Common myeloid progenitor, CD34-positive (primary cell): ENCODE data around the gene HHATL.

Experiments used
- CTCF ChIA-PET: fragments of 350-600 bp; sonication (Branson Sonifier 250); formaldehyde crosslinking; loops from one replicate; lab custom pipeline; 2021; ENCODE audit warnings: antibody characterized with exemption; lab: Charles Lee
- POLR2A ChIA-PET: fragments of 350-600 bp; sonication (Branson Sonifier 250); formaldehyde crosslinking; loops from one replicate; lab custom pipeline; 2021; ENCODE audit warnings: antibody characterized with exemption; lab: Charles Lee
- DNase-seq, 3 donors: peaks; one replicate each; pipeline versions ENCODE4 v3.0.0 to v3.0.0-alpha.2; 2013
- H3K27ac ChIP-seq, 2 experiments: 1 replicate in 1 of 2; 2 replicates in 1 of 2; pipeline ENCODE4 v1.7.0; 2013; ENCODE audit warnings: inconsistent platforms in 2 of 2, low read length in 2 of 2, mild to moderate bottlenecking in 2 of 2, low read depth in 1 of 2, moderate library complexity in 1 of 2; ENCODE audit not compliant: severe bottlenecking in 2 of 2, insufficient read depth in 1 of 2, poor library complexity in 1 of 2
- H3K27me3 ChIP-seq, 5 experiments: replicated peaks in 2 of 5; 1 replicate in 3 of 5; 2 replicates in 2 of 5; pipeline versions ENCODE4 v1.6.1 to v1.7.0; 2013; ENCODE audit warnings: low read length in 4 of 5, mild to moderate bottlenecking in 2 of 5, moderate library complexity in 2 of 5, inconsistent platforms in 1 of 5; ENCODE audit not compliant: insufficient read depth in 5 of 5, control insufficient read depth in 4 of 5
- H3K36me3 ChIP-seq, 4 experiments: 1 replicate in 2 of 4; 2 replicates in 2 of 4; pipeline versions ENCODE4 v1.6.1 to v1.7.0; 2013; ENCODE audit warnings: low read length in 3 of 4, control low read depth in 1 of 4, mild to moderate bottlenecking in 1 of 4; ENCODE audit not compliant: control insufficient read depth in 4 of 4, insufficient read depth in 4 of 4
- H3K4me1 ChIP-seq, 4 experiments: 1 replicate in 3 of 4; 2 replicates in 1 of 4; pipeline versions ENCODE4 v1.6.1 to v1.7.1; 2013; ENCODE audit warnings: low read length in 3 of 4, mild to moderate bottlenecking in 3 of 4, control low read depth in 1 of 4, inconsistent platforms in 1 of 4, moderate library complexity in 1 of 4; ENCODE audit not compliant: control insufficient read depth in 4 of 4, insufficient read depth in 4 of 4; ENCODE audit errors: control extremely low read depth in 1 of 4
- H3K4me3 ChIP-seq, 7 experiments: 1 replicate in 4 of 7; 2 replicates in 3 of 7; pipeline versions ENCODE4 v1.5.1 to v1.7.0; 2013; ENCODE audit warnings: mild to moderate bottlenecking in 7 of 7, low read length in 6 of 7, moderate library complexity in 6 of 7, inconsistent platforms in 2 of 7, low read depth in 2 of 7, control low read depth in 1 of 7; ENCODE audit not compliant: insufficient read depth in 4 of 7, control insufficient read depth in 1 of 7; ENCODE audit errors: extremely low read depth in 1 of 7
- H3K9me3 ChIP-seq, 5 experiments: 1 replicate in 4 of 5; 2 replicates in 1 of 5; pipeline versions ENCODE4 v1.6.1 to v1.7.1; 2013; ENCODE audit warnings: low read length in 4 of 5, mild to moderate bottlenecking in 2 of 5, inconsistent platforms in 1 of 5, low read depth in 1 of 5, moderate library complexity in 1 of 5; ENCODE audit not compliant: control insufficient read depth in 4 of 5, insufficient read depth in 2 of 5; ENCODE audit errors: control extremely low read depth in 1 of 5
- WGBS: methylation state at CpG from one replicate; pipeline ENCODE4 v1.1.5; 2013; ENCODE audit not compliant: insufficient coverage; 5-methylcytosine and 5-hydroxymethylcytosine counted together

The HHATL gene

GRCh38 chr3:42680271-42680670 is 22.3 kb downstream of the HHATL start:
- ChIA-PET CTCF (no interaction called here), POLR2A (no interaction called here)
- H3K27me3 ChIP-seq = peaks cover 0 to 21% (median 3%) of the 10 kb centered on the region in 5 experiments
- no peaks in the 10 kb centered on the region for H3K4me1 ChIP-seq
- no peak overlapping the region for H3K27ac ChIP-seq
- DNase-seq = no peak
- no peaks in the 10 kb centered on the region for H3K36me3 ChIP-seq
- H3K4me3 ChIP-seq = no peak overlapping the region
- peaks cover 1 to 9% (median 2%) of the 10 kb centered on the region in 5 experiments for H3K9me3 ChIP-seq
- WGBS = no CpG with 5 or more reads among the region's 1 CpG

GRCh38 chr3:42678447-42678846 is 24.2 kb downstream of the HHATL start:
- Histone ChIP-seq H3K27me3 (peaks cover 0 to 8% (median 3%) of the 10 kb centered on the region in 5 experiments), H3K4me3 (no peak overlapping the region), H3K36me3 (no peaks in the 10 kb centered on the region), H3K27ac (no peak overlapping the region), H3K9me3 (peaks cover 1 to 9% (median 2%) of the 10 kb centered on the region in 5 experiments), H3K4me1 (no peaks in the 10 kb centered on the region)
- POLR2A ChIA-PET = no interaction called here
- 100% methylated on average over 2 of the region's 2 CpGs for WGBS
- CTCF ChIA-PET = no interaction called here
- no peak for DNase-seq

GRCh38 chr3:42675909-42676308 is 26.7 kb downstream of the HHATL start:
- no peak for DNase-seq
- ChIA-PET CTCF (no interaction called here), POLR2A (no interaction called here)
- peaks cover 1 to 9% (median 2%) of the 10 kb centered on the region in 5 experiments for H3K9me3 ChIP-seq
- peaks cover 0 to 2% (median 0%) of the 10 kb centered on the region in 5 experiments for H3K27me3 ChIP-seq
- H3K4me3 ChIP-seq = no peak overlapping the region
- no peaks in the 10 kb centered on the region for H3K36me3 ChIP-seq
- no CpG with 5 or more reads among the region's 2 CpGs for WGBS
- no peaks in the 10 kb centered on the region for H3K4me1 ChIP-seq
- H3K27ac ChIP-seq = no peak overlapping the region

GRCh38 chr3:42674146-42674545 is 28.5 kb downstream of the HHATL start:
- Histone ChIP-seq H3K27ac (no peak overlapping the region), H3K4me1 (no peaks in the 10 kb centered on the region), H3K9me3 (peaks cover 1 to 9% (median 2%) of the 10 kb centered on the region in 5 experiments), H3K36me3 (no peaks in the 10 kb centered on the region), H3K27me3 (peaks cover 0 to 4% (median 3%) of the 10 kb centered on the region in 5 experiments), H3K4me3 (no peak overlapping the region)
- POLR2A ChIA-PET = no interaction called here
- DNase-seq = no peak
- WGBS = no CpG with 5 or more reads among the region's 3 CpGs
- CTCF ChIA-PET = no interaction called here

GRCh38 chr3:42673082-42673481 is 29.5 kb downstream of the HHATL start:
- DNase-seq = no peak
- H3K4me1 ChIP-seq = no peaks in the 10 kb centered on the region
- H3K27ac ChIP-seq = no peak overlapping the region
- POLR2A ChIA-PET = no interaction called here
- peaks cover 0 to 9% (median 2%) of the 10 kb centered on the region in 5 experiments for H3K9me3 ChIP-seq
- H3K4me3 ChIP-seq = no peak overlapping the region
- H3K36me3 ChIP-seq = no peaks in the 10 kb centered on the region
- H3K27me3 ChIP-seq = peaks cover 0 to 8% (median 3%) of the 10 kb centered on the region in 5 experiments
- CTCF ChIA-PET = no interaction called here

GRCh38 chr3:42672515-42672914 is 30.1 kb downstream of the HHATL start:
- WGBS = 0% methylated on average over 1 of the region's 1 CpG
- H3K27ac ChIP-seq = no peak overlapping the region
- CTCF ChIA-PET = no interaction called here
- DNase-seq = no peak
- H3K9me3 ChIP-seq = peaks cover 0 to 9% (median 2%) of the 10 kb centered on the region in 5 experiments
- H3K36me3 ChIP-seq = no peaks in the 10 kb centered on the region
- POLR2A ChIA-PET = interaction anchor here (0.7 kb wide), 1 partner anchor 68 kb away, joined by 3 read pairs; no protein-coding TSS in a partner anchor
- peaks cover 0 to 8% (median 3%) of the 10 kb centered on the region in 5 experiments for H3K27me3 ChIP-seq
- no peaks in the 10 kb centered on the region for H3K4me1 ChIP-seq
- H3K4me3 ChIP-seq = no peak overlapping the region

- no peaks in the 10 kb centered on the region for H3K4me1 ChIP-seq
- no peaks in the 10 kb centered on the region for H3K36me3 ChIP-seq
- no peak for DNase-seq
- no peak overlapping the region for H3K4me3 ChIP-seq
- ChIA-PET POLR2A (no interaction called here), CTCF (interaction anchor here (1.6 kb wide), 1 partner anchor 71 kb away, joined by 3 read pairs; no protein-coding TSS in a partner anchor)
- WGBS = no CpG with 5 or more reads among the region's 1 CpG
- no peak overlapping the region for H3K27ac ChIP-seq
- H3K27me3 ChIP-seq = peaks cover 0 to 8% (median 3%) of the 10 kb centered on the region in 5 experiments
- H3K9me3 ChIP-seq = peaks cover 0 to 7% (median 0%) of the 10 kb centered on the region in 5 experiments
These were observed 31.9 kb downstream of the HHATL start for GRCh38 chr3:42670670-42671069.
